ENCODE measurements around the gene HEXB.

GRCh38 chr5:74638970-74639806 is 45.8 kb upstream of the HEXB start:
- no peak for TF ChIP-seq CTCF (conservative IDR thresholded peaks at IDR 0.05 in 1 of 2, IDR thresholded peaks at IDR 0.05 in 1 of 2; ENCODE audit: low read depth in 1 of 2, low read length in 2 of 2)
- no peak for TF ChIP-seq EZH2 (IDR thresholded peaks at IDR 0.05; ENCODE audit: low read length, missing control alignments)
